Mesenchymal stem cell (in vitro differentiated cells and primary cell): ENCODE results near the gene DSCAM.
"Not testable (repeated sequence)": the region's sequence is repeated elsewhere in the genome, so short reads cannot be mapped to it uniquely, and the experiment has no call there.

Experiments
- DNase-seq: peaks from one replicate; pipeline ENCODE4 v3.0.0-alpha.2; 2013
- H2AFZ ChIP-seq: one replicate; pipeline ENCODE4 v1.6.1; 2013; ENCODE audit warnings: low read depth, mild to moderate bottlenecking, control low read depth, inconsistent platforms, low read length, moderate library complexity
- H2AK5ac ChIP-seq: 2 replicates; pipeline ENCODE4 v1.6.1; 2013; ENCODE audit warnings: low read length, moderate library complexity, mild to moderate bottlenecking, inconsistent platforms; ENCODE audit not compliant: severe bottlenecking
- H2BK120ac ChIP-seq: one replicate; pipeline ENCODE4 v1.6.1; 2013; ENCODE audit warnings: low read depth, mild to moderate bottlenecking, inconsistent platforms, low read length, moderate library complexity
- H2BK12ac ChIP-seq, 2 experiments: one replicate each; pipeline ENCODE4 v1.6.1; 2013; ENCODE audit warnings: inconsistent platforms in 2 of 2, low read length in 2 of 2, mild to moderate bottlenecking in 2 of 2, moderate library complexity in 2 of 2, control low read depth in 1 of 2
- H2BK15ac ChIP-seq: one replicate; pipeline ENCODE4 v1.6.1; 2013; ENCODE audit warnings: mild to moderate bottlenecking, low read depth, inconsistent platforms; ENCODE audit not compliant: poor library complexity, severe bottlenecking
- H2BK5ac ChIP-seq: 2 replicates; pipeline ENCODE4 v1.6.1; 2013; ENCODE audit warnings: low read depth, mild to moderate bottlenecking, low read length, control low read depth, inconsistent platforms; ENCODE audit not compliant: poor library complexity, severe bottlenecking
- H3K14ac ChIP-seq, 2 experiments: one replicate each; pipeline ENCODE4 v1.6.1; 2013; ENCODE audit warnings: inconsistent platforms in 2 of 2, low read length in 2 of 2, control low read depth in 1 of 2, mild to moderate bottlenecking in 1 of 2, moderate library complexity in 1 of 2
- H3K18ac ChIP-seq, 2 experiments: one replicate each; pipeline ENCODE4 v1.6.1; 2013; ENCODE audit warnings: inconsistent platforms in 2 of 2, low read length in 2 of 2, control low read depth in 1 of 2, low read depth in 1 of 2, mild to moderate bottlenecking in 1 of 2
- H3K23ac ChIP-seq, 2 experiments: one replicate each; pipeline ENCODE4 v1.6.1; 2013; ENCODE audit warnings: inconsistent platforms in 2 of 2, low read length in 2 of 2, mild to moderate bottlenecking in 2 of 2, moderate library complexity in 2 of 2, control low read depth in 1 of 2
- H3K27ac ChIP-seq: 2 replicates; pipeline ENCODE4 v1.5.1; 2013; ENCODE audit warnings: mild to moderate bottlenecking, moderate library complexity, low read length, control low read depth, inconsistent platforms; ENCODE audit not compliant: poor library complexity, severe bottlenecking
- H3K27me3 ChIP-seq, 2 experiments: 2 replicates each; pipeline versions ENCODE4 v1.6.1 to v1.7.0; 2013; ENCODE audit warnings: low read length in 2 of 2, mild to moderate bottlenecking in 2 of 2, moderate library complexity in 2 of 2, control low read depth in 1 of 2, inconsistent platforms in 1 of 2; ENCODE audit not compliant: control insufficient read depth in 1 of 2, insufficient read depth in 1 of 2
- H3K36me3 ChIP-seq, 2 experiments: 2 replicates each; pipeline versions ENCODE4 v1.6.1 to v1.7.0; 2013; ENCODE audit warnings: low read length in 2 of 2, control low read depth in 1 of 2, inconsistent platforms in 1 of 2, low read depth in 1 of 2, mild to moderate bottlenecking in 1 of 2; ENCODE audit not compliant: insufficient read depth in 2 of 2, control insufficient read depth in 1 of 2
- H3K4ac ChIP-seq, 2 experiments: one replicate each; pipeline ENCODE4 v1.6.1; 2013; ENCODE audit warnings: inconsistent platforms in 2 of 2, low read length in 2 of 2, mild to moderate bottlenecking in 2 of 2, moderate library complexity in 2 of 2, control low read depth in 1 of 2, low read depth in 1 of 2
- H3K4me1 ChIP-seq: 2 replicates; pipeline ENCODE4 v1.6.1; 2013; ENCODE audit warnings: low read depth, low read length, control low read depth; ENCODE audit not compliant: control insufficient read depth, insufficient read depth
- H3K4me2 ChIP-seq: 2 replicates; pipeline ENCODE4 v1.6.1; 2013; ENCODE audit warnings: low read length, mild to moderate bottlenecking, inconsistent platforms; ENCODE audit not compliant: poor library complexity, severe bottlenecking
- H3K4me3 ChIP-seq, 2 experiments: 2 replicates each; pipeline versions ENCODE4 v1.5.1 to v1.7.0; 2013; ENCODE audit warnings: low read length in 2 of 2, mild to moderate bottlenecking in 2 of 2, control low read depth in 1 of 2, low read depth in 1 of 2; ENCODE audit not compliant: insufficient read depth in 1 of 2
- H3K79me1 ChIP-seq: replicated peaks from 2 replicates; pipeline ENCODE4 v1.6.1; 2013; ENCODE audit warnings: mild to moderate bottlenecking, control low read depth, low read length, inconsistent platforms; ENCODE audit not compliant: poor library complexity, severe bottlenecking
- H3K9ac ChIP-seq: 2 replicates; pipeline ENCODE4 v1.7.0; 2013; ENCODE audit warnings: mild to moderate bottlenecking, low read length, moderate library complexity
- H3K9me3 ChIP-seq: 2 replicates; pipeline ENCODE4 v1.7.0; 2013; ENCODE audit warnings: mild to moderate bottlenecking, low read length; ENCODE audit not compliant: control insufficient read depth
- H4K8ac ChIP-seq: one replicate; pipeline ENCODE4 v1.6.1; 2013; ENCODE audit warnings: inconsistent platforms, mild to moderate bottlenecking, low read length, moderate library complexity
- H4K91ac ChIP-seq: one replicate; pipeline ENCODE4 v1.6.1; 2013; ENCODE audit warnings: mild to moderate bottlenecking, low read length, inconsistent platforms
- WGBS: methylation state at CpG from one replicate; pipeline ENCODE4 v1.1.7; 2013; ENCODE audit warnings: mixed read lengths; 5-methylcytosine and 5-hydroxymethylcytosine counted together

Gene DSCAM

GRCh38 chr21:40043866-40044265 lies 803.1 kb downstream of the DSCAM start:
- no peak overlapping the region for H3K9ac ChIP-seq
- no peaks in the 10 kb centered on the region for H3K36me3 ChIP-seq
- H2BK12ac ChIP-seq, result no peak overlapping the region
- H2BK15ac ChIP-seq, result no peak overlapping the region
- no peak for DNase-seq
- no peaks in the 10 kb centered on the region for H3K9me3 ChIP-seq
- H3K4me1 ChIP-seq, result no peaks in the 10 kb centered on the region
- no peak overlapping the region for H3K4me2 ChIP-seq
- H3K79me1 ChIP-seq, result no peaks in the 10 kb centered on the region
- no peak overlapping the region for H4K91ac ChIP-seq
- no peak overlapping the region for H3K14ac ChIP-seq
- 92% methylated on average over 10 of the region's 12 CpGs for WGBS
- H3K27me3 ChIP-seq, result no peaks in the 10 kb centered on the region
- no peak overlapping the region for H3K4me3 ChIP-seq
- H4K8ac ChIP-seq, result no peak overlapping the region
- no peak overlapping the region for H3K4ac ChIP-seq
- no peak overlapping the region for H3K18ac ChIP-seq
- no peak overlapping the region for H2AK5ac ChIP-seq
- no peak overlapping the region for H2AFZ ChIP-seq
- no peak overlapping the region for H3K27ac ChIP-seq
- H2BK120ac ChIP-seq, result no peak overlapping the region
- H3K23ac ChIP-seq, result no peak overlapping the region
- no peak overlapping the region for H2BK5ac ChIP-seq

GRCh38 chr21:40043423-40043822 lies 803.5 kb downstream of the DSCAM start:
- H3K4me3 ChIP-seq, result no peak overlapping the region
- H3K27me3 ChIP-seq, result no peaks in the 10 kb centered on the region
- H3K4me1 ChIP-seq, result no peaks in the 10 kb centered on the region
- no peak overlapping the region for H3K14ac ChIP-seq
- no peak overlapping the region for H3K18ac ChIP-seq
- H3K9me3 ChIP-seq, result no peaks in the 10 kb centered on the region
- no peak overlapping the region for H3K23ac ChIP-seq
- no peak for DNase-seq
- no peak overlapping the region for H4K91ac ChIP-seq
- H3K4ac ChIP-seq, result no peak overlapping the region
- no peak overlapping the region for H4K8ac ChIP-seq
- H2AFZ ChIP-seq, result no peak overlapping the region
- H3K27ac ChIP-seq, result no peak overlapping the region
- no peak overlapping the region for H2AK5ac ChIP-seq
- no peak overlapping the region for H2BK120ac ChIP-seq
- H3K36me3 ChIP-seq, result no peaks in the 10 kb centered on the region
- H3K79me1 ChIP-seq, result no peaks in the 10 kb centered on the region
- no peak overlapping the region for H2BK5ac ChIP-seq
- no peak overlapping the region for H3K4me2 ChIP-seq
- H2BK15ac ChIP-seq, result no peak overlapping the region
- H2BK12ac ChIP-seq, result no peak overlapping the region
- WGBS, result 68% methylated on average over 4 of the region's 4 CpGs
- no peak overlapping the region for H3K9ac ChIP-seq

- DNase-seq, result no peak
- Histone ChIP-seq H3K4me2 (no peak overlapping the region), H3K14ac (no peak overlapping the region), H2BK120ac (no peak overlapping the region), H3K27ac (no peak overlapping the region), H3K23ac (no peak overlapping the region), H3K79me1 (no peaks in the 10 kb centered on the region), H3K9ac (no peak overlapping the region), H3K4me3 (no peak overlapping the region), H3K18ac (no peak overlapping the region), H3K9me3 (no peaks in the 10 kb centered on the region), H3K4me1 (no peaks in the 10 kb centered on the region), H3K4ac (no peak overlapping the region), H2BK5ac (no peak overlapping the region), H2BK15ac (no peak overlapping the region), H4K8ac (no peak overlapping the region), H2AFZ (no peak overlapping the region), H2AK5ac (no peak overlapping the region), H2BK12ac (no peak overlapping the region), H3K27me3 (no peaks in the 10 kb centered on the region), H4K91ac (no peak overlapping the region), H3K36me3 (no peaks in the 10 kb centered on the region)
- WGBS, result 81% methylated on average over 6 of the region's 6 CpGs
These were observed 805.5 kb downstream of the DSCAM start for GRCh38 chr21:40041446-40041845.

GRCh38 chr21:40033156-40033782 lies 813.7 kb downstream of the DSCAM start:
- not testable (repeated sequence) for H2BK12ac ChIP-seq, DNase-seq, H3K27ac ChIP-seq, H3K36me3 ChIP-seq, H4K91ac ChIP-seq, H3K4me3 ChIP-seq, H2AFZ ChIP-seq, H3K4me1 ChIP-seq, H3K4me2 ChIP-seq, H2BK120ac ChIP-seq, H3K9me3 ChIP-seq, H3K23ac ChIP-seq, H2BK5ac ChIP-seq, H3K79me1 ChIP-seq, H3K9ac ChIP-seq, H2BK15ac ChIP-seq, H2AK5ac ChIP-seq, H4K8ac ChIP-seq, H3K18ac ChIP-seq, H3K27me3 ChIP-seq, H3K4ac ChIP-seq, H3K14ac ChIP-seq
- WGBS, result 81% methylated on average over 24 of the region's 25 CpGs
